Measurements from ENCODE around the gene FLVCR2. TPM values are rescaled to one million over a fixed set of nuclear protein-coding genes. Genes with fewer than 3 reads are reported as not detected.

FLVCR2 gene
- polyA plus RNA-seq, 4 donors = 2.7 to 8.3 (median 5.5) TPM

DNA sequence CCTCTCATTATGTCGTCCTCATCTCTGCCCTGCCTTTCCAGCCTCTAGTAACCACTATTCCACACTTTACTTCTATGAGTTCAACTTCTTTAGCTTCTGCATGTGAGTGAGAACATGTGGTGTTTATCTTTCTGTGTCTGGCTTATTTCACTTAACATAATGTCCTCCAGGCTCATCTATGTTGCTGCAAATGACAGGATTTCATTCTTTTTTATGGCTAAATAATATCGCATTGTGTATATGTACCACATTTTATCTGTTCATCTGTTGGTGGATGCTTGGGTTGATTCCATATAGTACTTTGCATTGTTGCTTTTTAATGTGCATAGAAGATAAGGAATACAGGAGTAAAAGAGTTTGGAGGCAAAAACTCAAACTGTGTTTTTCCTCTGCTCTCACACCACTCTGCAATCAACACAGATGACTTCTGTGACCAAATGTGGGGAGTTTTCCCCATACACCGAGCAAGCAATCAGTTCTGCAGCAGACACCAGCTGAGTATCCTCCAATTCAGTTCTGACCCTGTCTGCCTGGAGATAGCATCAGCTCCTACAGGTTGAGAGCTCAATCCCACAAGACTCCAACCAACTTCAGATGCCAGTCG, 24.6 kb upstream of the FLVCR2 start:
- no peak for DNase-seq (ENCODE audit: low read depth in 4 of 4, low spot score in 3 of 4)

DNA sequence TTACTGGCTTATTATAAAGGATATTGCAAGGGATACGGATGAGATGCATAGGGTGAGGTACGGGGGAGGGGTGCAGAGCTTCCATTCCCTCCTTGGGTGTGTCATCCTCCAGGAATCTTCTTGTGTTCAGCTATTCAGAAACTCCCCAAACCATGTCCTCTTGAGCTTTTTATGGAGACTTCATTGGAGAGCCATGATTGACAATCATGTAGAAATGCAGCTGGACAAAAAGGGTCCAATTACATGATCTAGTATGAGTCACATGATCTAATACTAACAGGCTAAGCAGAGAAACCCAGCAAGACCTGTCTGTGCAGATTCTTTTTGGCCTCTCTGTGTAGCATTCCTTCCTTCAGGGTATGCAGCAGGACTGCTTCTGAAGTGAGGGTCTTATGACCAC, 23.9 kb upstream of the FLVCR2 start:
- no peak for DNase-seq (ENCODE audit: low read depth in 4 of 4, low spot score in 3 of 4)

DNA sequence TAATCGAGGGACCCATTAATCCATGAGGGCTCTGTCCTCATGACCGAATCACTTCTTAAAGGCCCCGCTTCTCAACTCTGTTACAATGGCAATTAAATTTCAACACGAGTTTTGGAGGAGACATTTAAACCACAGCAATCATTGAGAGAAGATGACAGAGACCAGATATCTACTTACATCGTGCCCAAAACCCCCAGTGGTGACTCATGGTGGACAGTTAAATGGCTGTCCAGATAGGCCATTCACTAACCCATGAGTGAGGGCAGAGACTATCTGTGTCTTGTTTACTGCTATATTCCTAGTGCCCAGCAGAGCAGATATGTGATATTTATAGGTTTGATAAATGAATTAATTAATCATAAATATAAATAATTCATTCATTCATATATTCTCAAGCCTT, 20.0 kb upstream of the FLVCR2 start:
- no peak for DNase-seq (ENCODE audit: low read depth in 4 of 4, low spot score in 3 of 4)

DNA sequence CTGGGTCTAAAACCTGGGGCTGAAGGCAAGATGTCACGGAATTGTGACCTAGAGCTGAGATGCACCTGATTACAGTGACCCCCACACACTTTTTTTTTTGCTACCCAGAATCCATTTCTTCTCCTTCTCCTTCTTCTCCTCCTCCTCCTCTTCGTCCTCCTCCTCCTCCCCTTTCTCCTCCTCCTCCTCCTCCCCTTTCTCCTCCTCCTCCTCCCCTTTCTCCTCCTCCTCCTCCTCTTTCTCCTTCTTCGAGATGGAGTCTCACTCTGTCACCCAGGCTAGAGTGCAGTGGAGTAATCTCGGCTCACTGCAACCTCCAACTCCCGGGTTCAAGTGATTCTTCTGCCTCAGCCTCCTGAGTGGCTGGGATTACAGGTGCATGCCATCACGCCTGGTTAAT, 19.4 kb upstream of the FLVCR2 start:
- no peak for DNase-seq (ENCODE audit: low read depth in 4 of 4, low spot score in 3 of 4)

DNA sequence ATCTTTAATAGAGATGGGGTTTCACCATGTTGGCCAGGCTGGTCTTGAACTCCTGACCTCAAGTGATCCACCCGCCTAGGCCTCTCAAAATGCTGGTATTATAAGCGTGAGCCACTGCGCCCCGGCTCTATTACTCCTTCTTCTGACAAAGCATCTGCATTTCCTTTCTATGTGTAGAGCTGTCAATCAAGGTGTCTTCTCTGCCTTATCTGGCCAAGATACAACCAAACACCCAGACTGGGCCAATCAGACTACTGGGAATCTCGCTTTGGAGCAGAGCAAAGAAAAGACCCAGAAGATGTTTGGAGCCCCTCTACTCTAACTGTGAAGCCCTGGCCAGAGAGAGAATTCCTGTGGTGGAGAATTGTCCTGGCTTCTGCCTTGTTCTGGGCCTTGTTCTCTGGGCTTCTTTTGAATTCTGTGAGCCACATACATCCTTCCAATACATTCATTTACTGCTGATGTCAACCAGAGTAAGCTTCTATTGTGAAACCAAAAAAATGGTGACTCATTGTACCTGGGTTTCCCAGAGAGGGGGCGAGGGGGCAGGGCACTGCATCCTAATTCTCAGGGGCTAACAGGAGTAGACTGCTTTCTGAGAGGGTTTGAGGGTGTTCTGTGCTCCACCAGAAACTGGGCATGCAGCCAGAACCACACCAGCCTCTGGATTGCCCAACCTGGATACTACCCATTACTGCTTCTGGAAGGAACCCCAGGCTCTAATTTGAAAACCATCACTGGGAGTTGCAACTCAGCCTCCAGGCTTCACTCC, 18.8 kb upstream of the FLVCR2 start:
- no peak for DNase-seq (ENCODE audit: low read depth in 4 of 4, low spot score in 3 of 4)

DNA sequence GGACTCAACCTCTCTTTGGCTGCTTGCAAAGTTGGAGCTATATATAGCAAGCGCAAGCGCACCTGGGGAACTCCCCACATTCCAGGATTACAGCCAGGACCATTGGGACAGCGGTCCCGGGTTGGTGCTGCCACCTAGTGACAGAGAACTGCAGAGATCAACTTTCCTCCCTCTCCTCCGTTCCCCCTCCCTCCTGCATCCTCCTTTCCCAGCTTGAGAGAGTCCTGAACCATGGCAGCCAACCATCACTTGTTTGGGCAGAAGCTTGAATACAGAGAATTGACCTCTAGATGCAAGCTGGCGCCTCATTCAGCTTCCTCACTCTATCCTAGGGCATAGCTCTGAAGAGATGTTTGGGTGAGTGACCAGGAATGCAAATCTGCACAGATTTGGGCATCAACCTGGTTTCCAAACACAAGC, 17.4 kb upstream of the FLVCR2 start:
- peak; percentile 46 to 76 (median 56) for DNase-seq (ENCODE audit: low read depth in 4 of 4, low spot score in 3 of 4)

DNA sequence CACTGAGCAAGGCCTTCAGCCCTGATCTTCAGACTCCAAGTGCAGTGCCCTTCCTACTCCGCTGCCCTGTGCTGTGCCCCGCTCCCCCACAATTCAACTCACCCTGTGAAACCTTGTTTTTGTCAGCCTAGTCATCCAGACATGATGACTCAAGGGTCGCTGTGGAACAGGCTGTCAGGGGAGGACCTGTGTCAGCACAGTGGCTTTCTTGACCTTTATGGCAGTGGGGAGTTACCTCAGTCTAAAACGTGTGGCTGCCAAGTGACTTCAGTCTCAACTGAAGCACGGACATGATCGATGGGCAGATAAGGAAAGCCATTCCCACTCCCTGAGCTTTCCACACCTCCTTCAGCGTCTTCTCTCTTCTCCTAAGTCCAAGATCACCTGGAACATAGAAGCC, 16.3 kb upstream of the FLVCR2 start:
- DNase-seq (ENCODE audit: low read depth in 4 of 4, low spot score in 3 of 4) = no peak

DNA sequence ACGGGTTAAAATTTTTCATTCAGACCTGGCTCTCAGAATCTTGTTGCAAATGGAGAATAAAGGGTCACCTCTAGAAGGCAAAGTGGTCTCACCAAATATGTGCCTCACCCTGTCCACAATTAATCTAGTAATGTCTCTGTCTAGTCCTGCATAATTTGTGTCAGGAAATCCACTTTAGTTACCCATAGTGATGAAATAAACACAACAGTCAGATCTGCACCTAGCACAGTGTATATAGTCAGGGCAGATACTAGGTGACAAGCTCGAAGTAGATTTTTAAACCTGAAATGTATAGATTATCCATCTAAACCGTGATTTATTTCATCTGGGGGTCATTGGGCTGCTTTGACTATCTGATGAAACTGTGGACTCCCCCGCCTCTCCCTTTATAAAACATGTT, 15.9 kb upstream of the FLVCR2 start:
- DNase-seq (ENCODE audit: low read depth in 4 of 4, low spot score in 3 of 4) = no peak

DNA sequence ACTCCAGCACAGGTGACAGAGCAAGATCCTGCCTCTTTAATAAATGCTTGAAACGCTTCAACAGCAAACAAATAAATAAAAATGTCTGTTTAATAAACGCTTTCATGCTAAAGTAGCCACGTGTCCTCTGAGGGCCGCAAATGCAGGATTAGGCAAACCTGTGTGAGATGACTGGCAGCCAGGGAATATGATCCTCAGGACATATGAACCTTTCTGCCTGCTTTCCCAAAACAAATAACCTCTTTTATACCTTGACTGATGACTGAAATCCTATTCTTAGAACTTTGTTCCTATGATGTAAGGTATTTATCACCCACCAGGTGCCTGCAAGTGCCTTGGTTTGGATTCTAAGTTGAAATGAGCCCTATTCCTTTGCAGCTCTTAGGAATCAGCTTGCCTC, 14.5 kb upstream of the FLVCR2 start:
- DNase-seq (ENCODE audit: low read depth in 4 of 4, low spot score in 3 of 4) = no peak

DNA sequence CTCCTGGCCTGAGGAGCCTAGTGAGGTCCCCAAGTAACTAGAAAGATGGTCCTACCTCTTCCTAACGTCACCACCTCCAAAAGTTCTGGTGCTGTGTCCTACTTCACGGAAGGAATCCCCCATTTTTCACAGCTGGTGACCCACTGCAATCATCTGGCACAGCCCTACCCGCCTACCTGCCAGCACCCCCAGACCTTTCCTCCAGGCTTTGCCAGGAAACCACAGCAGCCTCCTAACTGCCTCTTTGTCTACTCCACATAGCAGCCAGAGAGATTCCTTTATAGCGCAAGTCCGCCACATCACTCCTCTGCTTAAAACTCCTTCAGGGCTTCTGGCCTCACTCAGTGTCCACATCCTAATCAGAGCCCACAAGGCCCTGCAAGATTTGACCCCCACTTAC, 13.4 kb upstream of the FLVCR2 start:
- DNase-seq (ENCODE audit: low read depth in 4 of 4, low spot score in 3 of 4) = no peak

DNA sequence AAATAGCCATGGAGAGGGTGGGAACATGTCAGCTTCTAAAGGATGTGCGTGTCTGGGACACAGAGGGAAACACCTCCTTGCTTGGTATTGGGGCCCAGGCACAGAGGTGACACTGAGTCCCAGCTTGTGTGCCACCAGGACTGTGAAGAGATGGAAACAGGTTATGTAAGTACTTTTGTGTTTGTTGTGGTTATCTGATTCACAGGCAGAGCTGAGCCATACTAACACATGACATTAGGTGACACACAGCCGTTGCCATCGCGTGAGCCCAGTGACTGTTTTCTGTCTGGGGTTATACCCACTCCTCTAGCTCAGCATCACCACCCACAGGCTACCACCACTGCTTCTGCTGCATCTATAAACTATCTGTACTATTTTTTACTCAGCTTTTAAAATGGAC, 12.1 kb upstream of the FLVCR2 start:
- DNase-seq (ENCODE audit: low read depth in 4 of 4, low spot score in 3 of 4) = no peak

DNA sequence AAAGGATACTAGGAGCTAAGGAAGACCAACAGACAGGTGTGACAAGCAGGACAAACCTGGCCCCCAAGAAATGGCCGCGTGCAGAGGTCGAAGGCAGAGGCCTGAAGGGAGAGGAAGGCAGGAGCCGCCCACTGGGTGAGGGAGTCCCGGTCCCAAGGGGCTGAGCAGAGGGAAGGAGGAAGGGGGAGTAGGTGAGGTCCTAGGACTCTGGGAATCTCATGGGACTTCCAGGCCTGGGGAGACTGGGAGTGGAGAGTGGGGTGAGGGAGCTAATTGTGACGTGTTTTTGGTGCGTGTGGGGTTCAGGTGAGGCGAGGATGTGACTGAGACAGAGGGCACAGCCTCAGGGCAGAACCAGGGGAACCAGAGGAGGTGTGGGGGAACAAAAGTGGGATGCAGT, 11.7 kb upstream of the FLVCR2 start:
- no peak for DNase-seq (ENCODE audit: low read depth in 4 of 4, low spot score in 3 of 4)

DNA sequence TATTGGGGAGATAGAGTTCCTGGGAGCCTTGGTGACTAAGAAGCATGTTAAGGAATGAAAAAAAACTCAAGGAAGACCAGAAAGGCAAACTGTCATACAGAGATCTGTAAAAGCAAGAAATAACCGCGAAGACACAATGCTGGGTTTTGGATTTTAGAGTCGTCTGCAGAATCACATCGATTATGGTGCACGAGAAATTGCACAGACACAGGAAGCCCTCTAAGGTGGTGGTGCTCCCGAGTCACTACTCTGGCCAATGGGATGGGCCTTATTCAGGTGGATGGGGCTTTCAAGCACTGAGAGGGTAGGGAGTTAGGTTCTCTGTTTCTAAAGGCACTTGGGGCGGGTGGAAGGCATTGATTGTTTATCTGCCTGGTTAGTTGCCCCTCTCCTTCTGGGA, 10.3 kb upstream of the FLVCR2 start:
- DNase-seq (ENCODE audit: low read depth in 4 of 4, low spot score in 3 of 4) = no peak

DNA sequence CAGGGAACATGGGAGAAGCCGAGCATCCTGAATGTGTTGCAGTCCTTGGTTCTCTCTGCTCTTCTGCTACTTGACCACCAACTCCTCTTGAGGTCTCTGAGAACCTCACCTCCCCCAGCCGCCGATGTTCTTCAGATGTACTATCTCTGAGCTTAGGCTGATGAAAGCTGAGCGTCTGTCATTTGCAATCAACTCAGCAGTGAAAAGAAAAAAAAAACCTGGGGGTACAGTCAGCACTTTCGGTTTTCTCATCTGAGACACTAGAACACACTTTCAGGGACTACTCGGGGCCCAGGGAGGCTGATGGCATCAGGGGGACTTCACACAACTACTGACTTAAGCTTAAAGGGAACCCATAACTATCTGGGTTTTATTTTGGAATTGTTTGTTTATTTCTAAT, 9.6 kb upstream of the FLVCR2 start:
- no peak for DNase-seq (ENCODE audit: low read depth in 4 of 4, low spot score in 3 of 4)

DNA sequence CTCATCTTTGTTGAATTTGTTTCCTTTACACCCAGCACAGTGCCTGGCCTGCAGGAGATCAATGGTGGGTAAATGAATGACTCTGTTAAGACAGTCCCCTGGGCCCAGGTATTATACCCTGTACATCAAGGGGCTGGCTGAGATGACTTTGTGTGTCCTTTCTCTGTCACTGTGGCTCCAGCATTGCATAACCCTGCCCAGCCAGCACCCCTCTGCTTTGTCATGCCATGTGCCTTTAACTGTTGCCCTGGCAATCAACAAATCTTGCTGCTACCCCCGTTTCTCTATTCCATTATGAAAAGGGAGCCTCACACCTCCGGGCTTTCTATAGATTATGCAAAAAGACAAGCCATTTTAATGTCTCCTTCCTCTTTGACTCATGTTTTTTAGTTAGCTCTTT, 7.6 kb upstream of the FLVCR2 start:
- DNase-seq (ENCODE audit: low read depth in 4 of 4, low spot score in 3 of 4) = no peak

DNA sequence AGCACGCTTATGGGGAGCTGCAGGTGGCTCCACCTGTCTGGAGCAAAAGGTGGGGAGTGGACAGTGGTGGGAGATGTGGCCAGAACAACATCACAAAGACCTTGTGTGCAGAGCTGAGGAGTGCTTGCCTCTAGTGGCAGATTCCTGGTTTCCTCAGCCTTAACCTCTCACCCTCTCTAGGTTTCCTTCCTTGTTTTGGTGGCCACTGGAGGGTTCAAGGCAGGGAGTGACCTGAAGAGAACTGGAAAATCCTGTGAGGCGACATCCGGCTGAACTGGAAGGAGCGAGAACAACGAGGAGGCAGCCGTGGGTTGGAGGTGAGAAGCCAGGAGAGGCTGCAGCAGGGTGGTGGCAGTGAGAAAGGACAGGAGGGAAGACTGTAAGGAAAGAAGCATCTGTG, 6.3 kb upstream of the FLVCR2 start:
- no peak for DNase-seq (ENCODE audit: low read depth in 4 of 4, low spot score in 3 of 4)

DNA sequence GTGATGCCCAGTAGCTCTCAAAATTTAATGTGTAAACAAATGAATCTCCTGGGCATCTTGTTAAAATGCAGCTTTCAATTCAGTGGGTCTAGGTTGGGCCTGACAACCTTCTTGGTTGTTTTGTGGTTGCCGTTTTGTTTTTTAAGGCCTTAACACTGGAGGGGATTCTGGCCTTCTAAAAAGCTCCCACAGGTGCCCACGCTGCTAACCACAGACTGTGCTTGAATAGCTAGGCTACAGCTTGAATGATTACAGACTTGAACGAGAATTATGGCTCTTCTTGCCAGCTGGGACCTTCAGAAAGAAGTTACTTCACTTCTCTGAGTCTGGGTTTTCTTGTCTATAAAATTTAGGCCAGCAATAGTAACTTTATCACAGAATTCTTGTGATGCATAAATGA, 1.3 kb upstream of the FLVCR2 start:
- no peak for DNase-seq (ENCODE audit: low read depth in 4 of 4, low spot score in 3 of 4)

DNA sequence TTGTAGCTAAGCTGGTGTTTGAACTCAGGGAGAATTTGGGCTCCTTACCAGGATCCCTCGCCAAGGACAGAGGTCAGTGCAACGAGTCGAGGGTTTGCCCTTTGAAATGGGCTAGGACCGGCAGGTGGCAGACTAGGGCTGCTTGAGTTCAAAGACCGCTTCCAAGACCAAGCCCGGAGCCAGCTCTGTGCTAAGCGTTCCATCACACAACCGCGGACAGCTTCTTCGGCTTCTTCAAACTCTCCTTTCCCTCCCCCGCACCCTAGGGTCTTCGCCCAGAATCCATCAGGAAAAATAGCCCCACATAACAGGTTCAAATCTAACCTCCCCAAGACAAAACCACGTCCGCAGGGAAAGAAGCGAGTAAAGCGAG, 705 bp upstream of the FLVCR2 start:
- peak; percentile 54 to 73 (median 65) for DNase-seq (ENCODE audit: low read depth in 4 of 4, low spot score in 3 of 4)

DNA sequence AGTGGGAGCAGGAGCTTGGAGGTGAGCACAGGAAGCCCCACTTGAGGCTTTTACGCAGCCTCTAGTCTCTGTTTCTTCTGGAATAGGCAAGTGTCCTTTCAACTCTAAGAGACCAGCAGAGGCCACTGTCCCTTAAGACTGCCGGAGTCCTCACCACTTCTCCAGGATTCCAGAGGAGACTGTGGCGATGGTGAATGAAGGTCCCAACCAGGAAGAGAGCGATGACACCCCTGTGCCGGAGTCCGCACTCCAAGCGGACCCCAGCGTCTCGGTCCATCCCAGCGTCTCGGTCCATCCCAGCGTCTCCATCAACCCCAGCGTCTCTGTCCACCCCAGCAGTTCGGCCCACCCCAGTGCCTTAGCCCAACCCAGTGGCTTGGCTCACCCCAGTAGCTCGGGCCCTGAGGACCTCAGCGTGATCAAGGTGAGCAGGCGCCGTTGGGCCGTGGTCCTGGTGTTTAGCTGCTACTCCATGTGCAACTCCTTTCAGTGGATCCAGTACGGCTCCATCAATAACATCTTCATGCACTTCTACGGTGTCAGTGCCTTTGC, 442 bp downstream of the FLVCR2 start:
- peak in 3 of 4 donors; percentile 16 to 33 (median 29) for DNase-seq (ENCODE audit: low read depth in 4 of 4, low spot score in 3 of 4)

DNA sequence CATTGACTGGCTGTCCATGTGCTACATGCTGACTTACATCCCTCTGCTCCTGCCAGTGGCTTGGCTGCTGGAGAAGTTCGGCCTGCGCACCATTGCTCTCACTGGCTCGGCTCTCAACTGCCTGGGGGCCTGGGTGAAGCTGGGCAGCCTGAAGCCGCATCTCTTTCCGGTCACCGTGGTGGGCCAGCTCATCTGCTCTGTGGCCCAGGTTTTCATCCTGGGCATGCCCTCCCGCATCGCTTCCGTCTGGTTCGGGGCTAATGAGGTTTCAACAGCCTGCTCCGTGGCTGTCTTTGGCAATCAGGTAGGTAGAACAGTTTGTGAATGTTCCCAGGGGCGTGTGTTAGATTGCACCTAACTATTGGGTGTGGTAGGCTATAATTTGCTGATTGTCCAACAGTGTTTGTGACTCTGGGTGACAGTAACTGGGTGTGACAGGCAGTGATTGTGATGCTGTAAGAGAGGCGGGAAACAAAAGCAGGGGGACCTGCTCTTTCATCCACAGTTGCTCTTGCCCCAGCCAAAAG, 981 bp downstream of the FLVCR2 start:
- no peak for DNase-seq (ENCODE audit: low read depth in 4 of 4, low spot score in 3 of 4)

DNA sequence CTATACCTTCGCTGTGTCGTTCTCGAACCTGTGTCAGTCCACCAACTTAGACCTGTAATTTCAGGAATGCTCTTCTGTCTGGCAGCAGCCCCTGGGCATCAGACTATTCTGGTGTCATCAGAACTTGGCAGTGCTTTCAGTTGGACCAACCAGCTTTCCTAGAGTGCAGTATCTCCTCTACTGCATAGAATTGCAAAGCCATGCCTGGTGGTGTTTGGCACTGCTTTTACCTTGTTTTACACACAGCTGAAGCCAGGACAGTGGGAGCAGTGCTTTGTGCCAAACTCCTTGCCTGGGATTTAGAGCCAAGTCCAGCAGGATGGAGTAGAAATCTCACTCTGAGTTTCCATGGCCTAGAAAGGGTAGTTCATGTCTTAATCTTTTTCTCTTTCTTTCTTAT, 1.5 kb downstream of the FLVCR2 start:
- no peak for DNase-seq (ENCODE audit: low read depth in 4 of 4, low spot score in 3 of 4)

DNA sequence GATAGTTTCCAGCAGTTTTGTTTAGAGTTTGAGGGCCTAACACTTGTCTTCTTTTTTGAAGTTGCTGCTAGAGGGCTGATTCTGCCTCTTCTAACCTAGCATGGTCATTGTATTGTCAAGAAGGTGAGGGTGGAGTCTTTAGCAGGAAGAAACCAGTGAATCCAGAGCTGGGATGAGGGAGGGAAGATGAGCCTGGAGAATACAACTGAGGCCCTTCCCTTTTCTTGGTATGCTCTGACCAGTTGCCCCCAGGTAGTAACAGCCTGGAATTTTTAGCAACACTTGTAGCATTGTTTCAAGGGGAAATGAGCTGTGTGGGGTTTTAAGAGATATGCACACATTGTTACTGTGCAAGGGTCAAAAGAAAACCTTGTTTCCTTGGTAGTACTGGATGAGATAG, 9.0 kb downstream of the FLVCR2 start:
- DNase-seq (ENCODE audit: low read depth in 4 of 4, low spot score in 3 of 4) = no peak
